Inflammatory macrophage treated with lipopolysaccharide for 4 hours (primary cell): ENCODE measurements around the gene CSNK2A1.
"Not testable (repeated sequence)": the region's sequence is repeated elsewhere in the genome, so short reads cannot be mapped to it uniquely, and the experiment has no call there.

Experiments
- DNase-seq: peaks from one replicate; pipeline ENCODE4 v3.0.0-alpha.2; 2020

Gene CSNK2A1

GRCh38 chr20:543369-544152, at the start of gene CSNK2A1:
Gene CSNK2A1 (minus strand): TSS chr20:543790. CDS start chr20:508551, 35,239 bp downstream.
- peak; percentile 96 for DNase-seq

- DNase-seq: no peak
These were observed 48.9 kb upstream of the CSNK2A1 start for GRCh38 chr20:592506-592905.

- DNase-seq: no peak
These were observed 48.4 kb upstream of the CSNK2A1 start for GRCh38 chr20:591941-592340.

GRCh38 chr20:588932-589672, 45.5 kb upstream of the CSNK2A1 start:
- peak; percentile 81 for DNase-seq

GRCh38 chr20:588476-588875, 44.9 kb upstream of the CSNK2A1 start:
- DNase-seq: no peak

GRCh38 chr20:584971-585301, 41.3 kb upstream of the CSNK2A1 start:
- DNase-seq: no peak

- DNase-seq: peak; percentile 17
These were observed 40.8 kb upstream of the CSNK2A1 start for GRCh38 chr20:584161-584970.

GRCh38 chr20:582204-582603, 38.6 kb upstream of the CSNK2A1 start:
- no peak for DNase-seq

GRCh38 chr20:578940-579690, 35.5 kb upstream of the CSNK2A1 start:
- not testable (repeated sequence) for DNase-seq

GRCh38 chr20:577167-577791, 33.7 kb upstream of the CSNK2A1 start:
- no peak for DNase-seq

- DNase-seq: no peak
These were observed 32.6 kb upstream of the CSNK2A1 start for GRCh38 chr20:576156-576555.

- no peak for DNase-seq
These were observed 31.6 kb upstream of the CSNK2A1 start for GRCh38 chr20:575230-575629.

- DNase-seq: no peak
These were observed 30.8 kb upstream of the CSNK2A1 start for GRCh38 chr20:574297-574942.

- no peak for DNase-seq
These were observed 30.1 kb upstream of the CSNK2A1 start for GRCh38 chr20:573414-574296.

GRCh38 chr20:572727-573126, 29.1 kb upstream of the CSNK2A1 start:
- no peak for DNase-seq

- DNase-seq: no peak
These were observed 28.3 kb upstream of the CSNK2A1 start for GRCh38 chr20:571754-572441.

- no peak for DNase-seq
These were observed 25.3 kb upstream of the CSNK2A1 start for GRCh38 chr20:568673-569415.

- no peak for DNase-seq
These were observed 24.6 kb upstream of the CSNK2A1 start for GRCh38 chr20:568097-568652.

GRCh38 chr20:564192-564591, 20.6 kb upstream of the CSNK2A1 start:
- no peak for DNase-seq
